Choroid plexus epithelial cell (primary cell): ENCODE measurements around the gene NTSR1.

ENCODE experiments used
- DNase-seq: peaks from one replicate; pipeline ENCODE4 v3.0.0-alpha.2; 2010; ENCODE audit warnings: low read depth
- H3K4me3 ChIP-seq: 2 replicates; pipeline ENCODE4 v1.5.1; 2011; ENCODE audit warnings: low read depth, mild to moderate bottlenecking, control low read depth, low read length, moderate library complexity
- CTCF ChIP-seq: conservative IDR thresholded peaks from 2 replicates; pipeline ENCODE4 v1.5.1; 2011; ENCODE audit warnings: low read depth, mild to moderate bottlenecking, control low read depth, inconsistent platforms, low read length, moderate library complexity

Gene NTSR1

GRCh38 chr20:62743777-62744317 is 35.2 kb downstream of the NTSR1 start:
- DNase-seq, result no peak
- no peak for TF ChIP-seq CTCF
- H3K4me3 ChIP-seq, result no peak overlapping the region

DNA sequence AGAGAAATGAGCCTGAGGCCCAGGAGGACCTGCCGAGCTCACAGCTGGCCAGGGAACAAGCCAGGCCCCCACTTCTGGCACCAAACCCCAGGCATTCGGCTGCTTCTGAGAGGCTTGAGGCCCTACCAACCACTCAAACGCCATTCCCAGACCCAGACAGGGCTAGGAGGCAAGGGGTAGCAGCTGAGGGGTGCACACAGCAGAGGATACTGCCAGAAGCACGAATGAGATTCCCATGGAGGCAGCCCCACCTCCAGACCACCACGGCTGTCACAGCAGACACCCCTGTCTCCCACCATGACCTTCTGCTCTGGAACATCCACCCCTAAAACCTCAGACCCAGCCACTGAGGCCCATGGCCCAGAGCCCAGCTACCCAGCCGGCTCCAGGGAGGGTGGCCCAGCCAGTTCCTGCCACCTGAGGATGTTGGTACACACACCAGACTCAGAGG is 36.1 kb downstream of the NTSR1 start:
- no peak overlapping the region for H3K4me3 ChIP-seq
- DNase-seq, result no peak
- no peak for TF ChIP-seq CTCF

DNA sequence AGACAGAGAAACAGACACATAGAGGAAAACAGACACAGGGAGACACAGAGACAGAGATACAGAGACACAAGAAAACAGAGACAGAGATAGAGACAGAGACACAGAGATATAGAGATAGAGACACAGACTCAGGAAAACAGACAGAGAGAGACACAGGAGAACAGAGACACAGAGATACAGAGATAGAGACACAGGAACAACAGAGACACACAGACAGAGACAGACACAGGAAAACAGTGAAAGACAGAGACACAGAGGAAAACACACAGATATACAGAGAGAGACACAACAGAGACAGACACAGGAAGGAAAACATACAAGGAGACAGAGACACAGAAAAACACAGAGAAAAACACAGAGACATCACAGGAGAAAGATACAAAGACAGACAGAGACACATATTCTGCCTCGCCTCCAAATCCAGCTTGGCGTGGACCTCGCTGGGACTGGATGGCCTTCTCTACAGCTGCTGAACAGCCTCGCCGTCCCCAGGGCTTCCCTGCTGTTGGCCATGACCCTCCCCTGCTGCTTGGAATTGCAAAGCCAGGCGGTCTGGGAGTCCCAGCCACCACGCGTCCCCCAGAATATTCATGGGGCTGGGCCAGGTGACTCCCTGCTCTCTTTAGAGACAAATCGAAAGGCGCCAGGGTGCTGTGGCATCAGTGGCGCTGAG is 36.8 kb downstream of the NTSR1 start:
- DNase-seq, result no peak
- H3K4me3 ChIP-seq, result no peak overlapping the region
- no peak for TF ChIP-seq CTCF

DNA sequence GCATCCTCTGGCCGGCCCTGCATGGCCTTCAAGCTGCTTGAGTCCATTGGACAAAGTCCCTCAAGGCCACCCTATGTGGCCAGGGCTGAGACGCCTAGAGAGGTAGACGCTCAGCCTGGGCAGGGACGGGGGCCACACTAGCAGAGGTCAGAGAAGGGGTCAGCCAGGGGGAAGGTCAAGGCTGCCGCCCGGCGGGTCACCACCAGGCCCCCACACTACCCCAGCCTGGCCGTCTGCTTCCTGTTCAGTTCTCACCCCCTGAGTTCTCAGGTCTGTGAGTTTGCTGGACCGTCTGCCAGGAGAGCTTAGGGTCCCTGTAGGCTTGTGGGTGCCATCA is 37.3 kb downstream of the NTSR1 start:
- no peak for DNase-seq
- no peak for TF ChIP-seq CTCF
- H3K4me3 ChIP-seq, result no peak overlapping the region

DNA sequence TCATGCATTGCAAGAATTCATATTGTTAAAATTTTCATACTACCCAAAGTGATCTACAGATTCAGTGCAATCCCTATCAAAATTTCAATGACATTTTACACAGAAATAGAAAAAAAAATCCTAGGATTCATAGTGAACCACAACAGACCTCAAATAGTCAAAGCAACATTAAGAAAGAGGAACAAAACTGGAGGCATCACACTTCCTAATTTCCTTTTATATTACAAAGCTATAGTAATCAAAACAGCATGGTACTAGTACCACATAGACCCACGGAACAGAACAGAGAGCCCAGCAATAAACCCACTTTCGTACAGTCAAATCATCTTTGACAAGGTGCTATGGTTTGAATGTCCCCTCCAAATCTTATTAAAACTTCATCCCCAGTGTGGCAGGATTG is 39.7 kb downstream of the NTSR1 start:
- no peak for DNase-seq

DNA sequence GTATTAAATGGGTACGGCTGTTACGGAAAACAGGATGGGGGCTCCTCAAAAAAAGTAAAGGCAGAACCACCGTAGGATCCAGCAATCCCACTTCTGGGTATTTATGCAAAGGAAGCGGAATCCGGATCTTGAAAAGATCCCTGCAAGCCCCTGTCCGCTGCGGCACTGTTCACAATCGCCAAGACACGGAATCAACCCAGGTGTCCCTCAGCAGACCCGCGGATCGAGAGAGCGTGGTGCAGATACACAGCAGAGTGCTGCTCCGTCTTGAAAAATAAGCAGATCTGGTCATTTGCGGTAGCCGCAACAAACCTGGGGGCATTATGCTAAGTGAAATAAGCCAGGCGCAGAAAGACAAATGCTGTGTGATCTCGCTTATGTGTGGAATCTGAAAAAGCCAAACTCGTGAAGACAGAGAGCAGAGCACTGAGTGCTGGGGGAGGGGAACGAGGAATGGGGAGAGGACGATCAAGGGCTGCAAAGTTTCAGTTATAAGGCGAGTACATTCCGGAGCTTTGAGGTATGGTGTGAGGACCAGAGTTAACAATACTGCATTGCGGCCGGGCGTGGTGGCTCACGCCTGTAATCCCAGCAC is 41.3 kb downstream of the NTSR1 start:
- no peak overlapping the region for H3K4me3 ChIP-seq
- TF ChIP-seq CTCF, result no peak
- DNase-seq, result no peak

More for the DNA sequence above, 39.7 kb downstream of the NTSR1 start:
- no peak for TF ChIP-seq CTCF
- H3K4me3 ChIP-seq, result no peak overlapping the region
